ENCODE data around the gene CACNB4.

CACNB4 gene

DNA sequence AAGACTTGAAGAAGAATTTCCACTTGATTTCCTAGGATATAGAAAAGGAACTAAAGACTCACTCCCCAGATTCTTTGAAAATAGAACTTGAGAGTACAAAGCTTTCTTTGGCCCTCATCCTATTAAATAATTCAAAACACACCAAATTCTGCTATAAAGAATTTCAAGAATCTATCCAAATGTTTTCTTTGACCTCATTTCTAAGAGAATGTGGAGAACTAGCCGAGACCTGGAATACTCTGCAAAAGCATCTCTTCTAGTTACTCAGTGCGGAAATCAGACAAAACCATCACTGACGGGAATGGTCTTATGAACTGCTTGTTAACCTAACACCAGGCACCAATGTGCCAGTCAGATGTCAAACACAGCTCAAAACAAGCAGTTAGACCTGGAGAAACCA, 226.4 kb downstream of the CACNB4 start:
- in situ Hi-C loops (cut with MboI; ENCODE audit: low sequenced_read_pairs) = no loop called here

DNA sequence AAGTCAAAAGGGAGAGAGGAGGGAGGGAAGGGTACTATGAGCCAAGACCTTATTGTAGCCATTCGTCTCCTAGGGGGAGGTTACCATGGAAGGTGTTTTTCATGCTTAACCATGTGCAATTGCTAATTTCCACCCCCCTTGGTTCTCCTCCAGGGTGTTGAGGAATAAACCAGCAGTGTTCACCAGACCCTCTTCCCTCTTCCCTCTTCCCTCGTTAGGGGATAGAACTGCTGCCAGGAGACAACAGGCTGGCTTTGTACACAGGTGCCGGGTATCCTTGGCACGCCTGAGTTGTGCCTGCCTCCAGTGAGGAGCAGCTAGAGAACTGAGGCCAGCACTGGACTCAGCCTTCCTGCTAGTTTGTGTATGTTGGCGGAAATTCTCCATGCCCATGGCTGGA, 229.6 kb downstream of the CACNB4 start:
- in situ Hi-C loops (cut with MboI; ENCODE audit: low sequenced_read_pairs) = no loop called here

DNA sequence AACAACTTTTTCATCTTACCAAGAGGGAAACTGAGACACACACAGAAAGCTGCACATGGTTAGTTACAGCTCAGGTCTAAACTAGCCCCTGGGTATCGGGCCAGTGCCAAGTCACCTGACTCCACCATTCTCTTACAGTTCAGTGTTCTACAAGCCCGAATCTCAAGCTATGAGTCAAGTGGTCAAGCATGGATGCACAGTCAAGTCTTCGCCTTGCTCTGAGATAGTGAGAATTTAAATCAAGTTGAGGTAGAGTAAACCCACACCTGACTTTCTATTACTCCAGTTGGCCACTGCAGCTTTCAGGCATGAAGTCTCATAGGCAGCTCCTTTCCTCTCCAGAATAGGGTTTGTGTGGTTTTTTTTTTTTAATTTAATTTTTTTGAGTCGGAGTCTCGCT, 236.1 kb downstream of the CACNB4 start:
- in situ Hi-C loops (cut with MboI; ENCODE audit: low sequenced_read_pairs) = no loop called here

DNA sequence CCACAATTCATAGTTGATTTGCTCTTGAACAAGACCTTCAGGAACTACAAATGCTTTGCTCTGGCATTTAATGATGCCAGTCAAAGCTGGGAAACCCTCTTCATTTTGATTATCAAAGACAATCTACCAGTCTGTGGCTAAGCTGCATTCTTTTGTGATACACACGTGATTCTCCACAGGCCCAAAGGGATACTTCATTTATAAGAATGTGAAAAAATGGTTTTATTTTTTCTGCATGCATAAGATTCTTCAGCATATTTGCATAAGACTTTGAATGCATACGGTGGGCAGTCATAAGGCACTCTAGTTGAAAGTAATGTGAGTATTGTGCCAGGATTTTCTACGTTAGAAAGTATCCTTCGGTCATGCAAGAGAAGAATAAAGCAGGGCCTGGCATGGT, 237.7 kb downstream of the CACNB4 start:
- in situ Hi-C loops (cut with MboI; ENCODE audit: low sequenced_read_pairs) = no loop called here

GRCh38 chr2:151860613-151861146, 238.2 kb downstream of the CACNB4 start:
- in situ Hi-C loops (cut with MboI; ENCODE audit: low sequenced_read_pairs) = no loop called here

DNA sequence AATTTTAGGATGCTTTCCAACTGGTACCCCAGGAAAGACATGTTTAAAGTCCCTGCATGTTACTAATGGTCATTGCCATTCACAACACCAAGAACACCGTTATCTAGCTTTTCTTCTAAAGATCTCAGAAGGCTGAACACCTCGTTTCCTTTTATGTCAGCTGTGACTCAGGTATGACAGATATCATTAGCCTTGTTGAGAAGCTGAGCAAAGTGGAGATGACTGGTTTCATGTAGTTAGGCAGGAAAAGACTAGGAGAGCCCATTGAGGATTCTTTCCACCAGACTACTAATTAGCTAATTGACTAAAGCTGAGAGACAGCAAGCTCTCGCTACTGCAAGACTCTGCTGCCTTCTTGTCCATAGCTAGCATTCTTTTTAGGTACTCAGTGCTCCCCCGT, 238.6 kb downstream of the CACNB4 start:
- in situ Hi-C loops (cut with MboI; ENCODE audit: low sequenced_read_pairs) = no loop called here

GRCh38 chr2:151857650-151858049, 241.2 kb downstream of the CACNB4 start:
- in situ Hi-C loops (cut with MboI; ENCODE audit: low sequenced_read_pairs) = no loop called here

DNA sequence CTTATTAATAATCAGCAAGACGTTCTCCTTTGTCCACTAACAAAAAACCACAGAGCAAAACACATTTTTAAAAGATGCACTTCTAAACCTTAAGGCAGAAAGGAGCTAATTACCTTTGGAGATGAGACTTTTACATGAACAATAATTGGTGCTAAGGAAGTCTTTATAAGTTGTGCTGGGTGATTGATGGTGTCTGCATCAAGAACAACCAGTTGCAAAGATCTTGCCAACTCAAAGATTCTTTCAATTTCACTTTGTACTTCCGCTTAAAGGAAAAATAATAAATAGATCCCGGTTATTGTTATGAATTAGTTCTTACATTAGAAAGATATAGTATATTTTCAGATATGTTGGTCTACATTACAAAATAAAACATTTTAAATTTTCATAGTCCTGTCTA, 243.7 kb downstream of the CACNB4 start:
- in situ Hi-C loops (cut with MboI; ENCODE audit: low sequenced_read_pairs) = no loop called here

DNA sequence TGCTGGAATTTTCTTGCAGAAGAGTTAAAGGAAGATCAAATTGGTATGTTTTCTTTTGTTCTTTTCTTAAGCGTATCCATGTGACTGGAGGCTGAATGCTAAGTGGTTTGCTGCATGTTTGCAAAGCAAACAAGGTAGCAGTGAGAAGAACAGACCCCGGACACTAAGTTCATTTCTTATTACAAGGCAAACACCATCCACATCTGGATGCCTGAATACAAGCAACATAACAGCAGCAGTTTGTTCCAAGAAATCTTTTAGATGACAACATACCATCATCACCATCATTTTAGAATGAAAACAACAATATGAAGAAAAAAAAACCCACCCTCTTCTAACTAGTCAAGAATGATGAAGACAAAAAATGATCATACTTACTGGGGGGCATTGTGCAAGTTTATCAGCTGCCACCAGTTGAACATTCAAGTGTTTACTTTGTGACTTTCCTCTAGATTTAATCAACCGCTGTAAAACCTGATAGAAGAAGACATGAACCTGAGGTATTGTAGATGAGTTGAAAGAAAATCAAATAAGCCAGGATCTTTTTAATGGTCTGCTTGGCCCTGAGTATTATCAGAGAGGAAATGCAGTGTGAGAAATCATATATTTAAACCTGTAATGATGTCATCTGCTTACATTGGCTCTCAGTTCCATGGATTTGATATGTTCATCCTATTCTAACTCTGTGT, 245.6 kb downstream of the CACNB4 start:
- in situ Hi-C loops (cut with MboI; ENCODE audit: low sequenced_read_pairs) = no loop called here

GRCh38 chr2:151852260-151853069, 246.4 kb downstream of the CACNB4 start:
- in situ Hi-C loops (cut with MboI; ENCODE audit: low sequenced_read_pairs) = no loop called here

DNA sequence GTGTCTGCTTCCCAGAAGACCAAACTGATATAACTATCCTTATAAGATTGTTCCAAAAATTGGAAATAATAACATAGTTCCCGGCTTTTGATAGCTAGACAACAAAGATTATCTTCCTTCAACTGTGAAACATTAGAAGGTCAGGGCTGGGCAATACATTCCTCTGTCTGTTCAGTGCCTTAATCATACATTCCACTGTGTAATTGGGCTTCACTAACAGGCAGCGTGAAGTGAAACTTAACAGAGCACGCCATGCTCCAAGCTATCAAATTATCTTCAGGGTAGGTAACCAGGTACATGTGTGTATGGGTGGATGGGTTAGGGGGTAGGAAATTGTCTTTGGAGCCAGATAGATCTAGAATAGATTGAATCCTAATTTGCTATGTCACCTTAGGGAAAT, 247.1 kb downstream of the CACNB4 start:
- in situ Hi-C loops (cut with MboI; ENCODE audit: low sequenced_read_pairs) = no loop called here

DNA sequence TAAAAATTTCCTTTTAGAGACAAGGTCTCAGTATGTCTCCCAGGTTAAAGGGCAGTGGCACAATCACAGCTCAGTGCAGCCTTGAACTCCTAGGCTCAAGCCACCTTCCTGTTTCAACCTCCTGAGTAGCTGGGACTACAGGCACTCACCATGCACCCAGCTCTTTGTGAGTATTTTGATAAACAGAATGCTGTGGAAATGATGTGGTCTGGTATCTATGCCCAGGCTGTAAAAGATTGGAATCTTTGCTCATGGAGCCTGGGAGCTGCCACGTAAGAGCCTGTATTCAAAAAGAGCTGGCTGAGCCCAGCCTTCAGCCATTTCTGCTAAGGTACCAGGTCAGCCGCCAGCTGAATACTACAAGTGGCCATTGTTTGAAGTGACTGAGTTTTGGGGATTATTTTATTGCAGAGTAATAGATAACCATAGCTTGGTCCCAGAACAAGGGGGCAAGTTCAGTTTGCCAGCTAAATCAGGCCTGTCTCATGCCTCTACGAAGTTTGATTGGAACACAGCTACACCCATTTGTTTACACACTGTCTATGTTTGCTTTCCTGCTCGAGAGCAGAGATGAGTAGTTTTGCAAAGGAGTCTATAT, 249.3 kb downstream of the CACNB4 start:
- in situ Hi-C loops (cut with MboI; ENCODE audit: low sequenced_read_pairs) = no loop called here

GRCh38 chr2:151845884-151846283, 253.0 kb downstream of the CACNB4 start:
- in situ Hi-C loops (cut with MboI; ENCODE audit: low sequenced_read_pairs) = no loop called here

- in situ Hi-C loops (cut with MboI; ENCODE audit: low sequenced_read_pairs) = no loop called here
Observed at GRCh38 chr2:151845481-151845880, 253.4 kb downstream of the CACNB4 start.

DNA sequence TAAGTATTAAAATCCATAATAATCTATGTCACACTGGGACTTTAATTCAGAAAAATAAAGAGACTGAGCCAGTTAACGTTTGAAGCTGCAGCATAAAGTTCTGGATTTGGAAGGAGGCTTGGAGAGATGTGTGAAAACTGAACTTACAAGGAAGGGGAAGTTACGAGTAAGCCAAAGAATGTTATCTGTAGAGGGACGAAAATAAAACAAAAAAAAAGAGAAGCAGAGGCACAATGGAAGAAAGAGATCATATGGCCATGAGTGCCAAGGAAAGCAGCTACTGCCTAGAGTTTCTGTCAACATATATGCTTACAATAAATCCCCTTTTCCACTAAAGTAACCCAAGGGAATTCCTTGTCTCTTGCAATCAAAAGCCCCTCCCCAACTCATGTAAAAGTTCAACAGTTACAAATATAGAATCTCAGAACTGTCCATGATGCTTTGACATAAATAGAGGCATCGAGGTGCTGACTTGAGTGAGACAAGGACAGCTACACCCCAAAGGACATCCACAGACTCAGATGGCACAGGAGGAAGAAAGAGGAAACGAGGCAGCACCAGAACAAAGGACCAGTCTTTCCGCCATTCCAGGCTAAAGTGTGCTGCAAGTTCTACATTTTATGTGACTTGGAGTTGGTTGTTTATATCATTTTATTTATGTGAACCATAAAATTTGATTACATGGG, 254.5 kb downstream of the CACNB4 start:
- in situ Hi-C loops (cut with MboI; ENCODE audit: low sequenced_read_pairs) = no loop called here

- in situ Hi-C loops (cut with MboI; ENCODE audit: low sequenced_read_pairs) = no loop called here
Observed at GRCh38 chr2:151843691-151844061, 255.2 kb downstream of the CACNB4 start.

- in situ Hi-C loops (cut with MboI; ENCODE audit: low sequenced_read_pairs) = no loop called here
Observed at GRCh38 chr2:151842830-151843690, 255.8 kb downstream of the CACNB4 start.

- in situ Hi-C loops (cut with MboI; ENCODE audit: low sequenced_read_pairs) = no loop called here
Observed at GRCh38 chr2:151841047-151841424, 257.8 kb downstream of the CACNB4 start.

DNA sequence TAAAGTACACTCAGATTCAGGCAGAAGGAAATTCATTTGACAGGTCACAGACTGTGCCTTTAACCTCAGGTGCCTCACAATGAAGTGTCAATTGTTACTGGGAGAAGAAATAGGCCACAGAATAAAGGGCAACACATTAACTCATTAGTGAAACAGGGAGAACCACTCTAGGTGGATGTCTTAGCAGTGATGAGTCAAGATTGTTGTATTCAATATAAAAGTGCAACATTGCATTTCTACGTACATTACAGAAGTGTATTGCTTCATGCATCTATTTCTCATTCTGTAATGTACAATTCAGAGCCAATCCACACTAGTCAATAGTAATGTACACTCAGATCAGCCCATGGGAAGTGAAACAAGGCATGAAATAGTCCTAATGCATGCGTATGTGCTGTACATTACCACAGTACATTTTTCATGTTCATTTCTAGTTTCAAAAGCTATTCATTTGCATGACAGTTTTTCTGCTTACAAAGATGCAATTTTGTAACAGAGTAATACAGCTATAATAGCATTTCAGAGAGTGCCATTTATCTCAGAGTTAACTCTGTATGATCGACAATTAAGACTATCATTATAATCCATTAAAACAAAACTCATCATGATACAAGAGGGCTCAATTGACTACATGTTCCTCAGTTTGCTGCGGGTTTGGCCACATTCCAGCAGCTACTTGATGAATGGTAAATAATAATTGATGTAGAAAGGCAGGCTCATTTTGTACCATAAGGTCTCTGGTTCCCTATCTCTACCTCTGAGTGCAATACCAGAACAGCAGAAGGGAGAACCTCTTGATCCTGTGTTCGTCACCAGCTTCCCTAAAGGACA, 258.4 kb downstream of the CACNB4 start:
- in situ Hi-C loops (cut with MboI; ENCODE audit: low sequenced_read_pairs) = no loop called here

DNA sequence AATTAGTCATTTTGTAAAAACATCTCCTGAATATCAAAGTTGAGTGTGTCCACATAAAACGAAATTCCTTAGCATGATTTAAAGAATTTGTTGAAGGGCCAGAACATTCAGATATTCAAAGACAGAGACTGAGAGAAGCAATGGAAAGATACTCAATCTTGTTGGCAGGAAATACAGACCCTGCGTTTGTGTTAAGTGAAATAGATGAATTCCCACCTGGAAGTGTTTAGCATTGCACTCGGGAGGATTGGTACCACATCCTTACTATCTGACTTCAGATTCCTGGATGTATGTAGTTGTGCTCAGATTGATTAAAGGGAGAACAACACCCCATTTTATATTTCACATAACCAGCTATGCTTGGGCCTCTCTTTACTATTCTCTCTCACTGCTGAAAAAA, 260.9 kb downstream of the CACNB4 start:
- in situ Hi-C loops (cut with MboI; ENCODE audit: low sequenced_read_pairs) = no loop called here
